Osteocyte (in vitro differentiated cells): Measurements from ENCODE around the gene KRT35. TPM values are rescaled to one million over a fixed set of nuclear protein-coding genes. Genes with fewer than 3 reads are reported as not detected.

Experiments
- DNase-seq: peaks from one replicate; pipeline ENCODE4 v3.0.0; 2021; ENCODE audit warnings: mixed read lengths; ENCODE audit not compliant: unreplicated experiment; ENCODE audit errors: extremely low spot score
- H3K27ac Mint-ChIP-seq: one replicate; pipeline ENCODE4 v1.8.0; 2021; ENCODE audit warnings: mild to moderate bottlenecking, mixed read lengths; ENCODE audit not compliant: unreplicated experiment
- H3K27me3 Mint-ChIP-seq: one replicate; pipeline ENCODE4 v1.8.0; 2021; ENCODE audit warnings: mixed read lengths; ENCODE audit not compliant: unreplicated experiment
- H3K36me3 Mint-ChIP-seq: one replicate; pipeline ENCODE4 v1.8.0; 2021; ENCODE audit warnings: mixed read lengths; ENCODE audit not compliant: unreplicated experiment
- H3K4me1 Mint-ChIP-seq: one replicate; pipeline ENCODE4 v1.8.0; 2021; ENCODE audit warnings: mixed read lengths; ENCODE audit not compliant: unreplicated experiment
- H3K4me3 Mint-ChIP-seq: one replicate; pipeline ENCODE4 v1.8.0; 2021; ENCODE audit warnings: mild to moderate bottlenecking, moderate library complexity, mixed read lengths; ENCODE audit not compliant: unreplicated experiment
- H3K9me3 Mint-ChIP-seq: one replicate; pipeline ENCODE4 v1.8.0; 2021; ENCODE audit warnings: mixed read lengths; ENCODE audit not compliant: unreplicated experiment
- CTCF ChIP-seq: fragments of 200-600 bp; sonication (generic); IDR thresholded peaks from 2 replicates; pipeline ENCODE4 v1.5.0; 2021; ENCODE audit warnings: antibody characterized with exemption, mild to moderate bottlenecking, moderate library complexity
- total RNA-seq: library from RNA; stranded (reverse); gene quantifications from 2 replicates; pipeline ENCODE4 v1.2.1, GENCODE V29; 2021

KRT35 gene
- total RNA-seq, 1 donor from 2014 or later: not detected

DNA sequence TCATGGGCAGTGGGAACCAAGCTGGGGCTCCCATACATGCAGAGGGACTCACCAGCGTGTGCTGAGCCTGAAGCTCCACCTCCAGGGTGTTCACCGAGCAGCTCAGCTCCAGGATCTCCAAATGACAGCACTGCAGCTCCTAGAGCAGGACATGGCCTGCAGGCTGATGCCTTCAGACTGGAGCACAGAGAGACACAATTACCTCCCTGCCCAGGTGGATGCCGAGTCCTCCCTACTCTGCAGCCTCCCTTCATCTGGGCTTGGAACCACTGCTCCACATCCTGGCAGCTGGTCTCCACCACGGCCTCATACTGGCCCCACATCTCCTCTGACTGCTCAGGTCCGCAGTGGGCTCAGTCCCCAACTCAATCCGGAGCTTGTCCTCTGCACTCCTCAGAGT is 31.9 kb downstream of the KRT35 start:
- peaks cover 3% of the 10 kb centered on the region for H3K27me3 Mint-ChIP-seq
- H3K4me3 Mint-ChIP-seq: no peak overlapping the region
- H3K36me3 Mint-ChIP-seq: no peaks in the 10 kb centered on the region
- H3K4me1 Mint-ChIP-seq: no peaks in the 10 kb centered on the region
- no peak for TF ChIP-seq CTCF
- no peak overlapping the region for H3K27ac Mint-ChIP-seq
- peaks cover 6% of the 10 kb centered on the region for H3K9me3 Mint-ChIP-seq
- DNase-seq: no peak

DNA sequence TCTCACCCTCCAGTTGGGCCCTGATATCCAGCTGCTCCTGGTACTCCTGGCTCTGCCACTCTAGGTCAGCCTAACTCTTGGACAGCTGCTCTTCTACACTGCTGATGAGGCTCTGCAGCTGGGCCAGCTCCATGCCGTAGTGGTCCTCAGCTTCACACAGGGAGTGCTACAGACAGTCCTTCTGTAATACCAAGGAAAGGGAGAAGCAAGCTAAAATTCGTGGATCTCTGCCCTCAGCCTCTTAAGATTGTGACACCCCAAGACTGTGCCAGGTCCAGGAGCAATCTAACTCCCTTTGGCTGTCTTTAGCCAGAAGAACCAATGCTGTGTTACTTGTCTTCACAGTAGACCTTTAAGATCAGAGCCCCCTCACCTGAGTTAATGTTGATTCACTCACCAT is 32.4 kb downstream of the KRT35 start:
- no peak for TF ChIP-seq CTCF
- H3K9me3 Mint-ChIP-seq: peaks cover 6% of the 10 kb centered on the region
- no peak overlapping the region for H3K27ac Mint-ChIP-seq
- H3K36me3 Mint-ChIP-seq: no peaks in the 10 kb centered on the region
- H3K4me1 Mint-ChIP-seq: no peaks in the 10 kb centered on the region
- no peak overlapping the region for H3K4me3 Mint-ChIP-seq
- H3K27me3 Mint-ChIP-seq: peaks cover 5% of the 10 kb centered on the region
- DNase-seq: no peak

- Mint-ChIP-seq H3K4me3 (no peak overlapping the region), H3K9me3 (peaks cover 6% of the 10 kb centered on the region), H3K27me3 (peaks cover 15% of the 10 kb centered on the region), H3K36me3 (no peaks in the 10 kb centered on the region), H3K27ac (no peak overlapping the region), H3K4me1 (no peaks in the 10 kb centered on the region)
- TF ChIP-seq CTCF: no peak
- DNase-seq: no peak
Observed at GRCh38 chr17:41446806-41447205, 34.1 kb downstream of the KRT35 start.

DNA sequence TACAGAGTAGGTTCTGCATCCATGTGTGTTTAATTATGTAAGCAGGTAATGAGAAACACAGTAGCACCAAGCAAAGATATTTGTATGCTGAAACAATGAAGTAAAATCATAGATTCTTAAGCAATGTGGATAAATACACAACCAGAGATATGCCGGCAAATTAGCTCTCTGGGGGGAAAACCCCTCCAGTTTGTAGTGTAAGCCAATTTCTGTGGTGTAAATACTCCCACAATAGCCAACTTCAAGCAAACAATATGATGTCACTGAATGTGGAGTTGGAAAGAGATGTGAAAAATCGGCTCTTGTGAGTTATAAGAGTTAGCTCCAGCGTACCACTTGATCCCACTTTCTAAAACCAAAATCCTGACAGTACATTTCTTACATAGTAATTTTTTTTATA is 36.3 kb downstream of the KRT35 start:
- DNase-seq: no peak
- Mint-ChIP-seq H3K9me3 (no peaks in the 10 kb centered on the region), H3K4me1 (no peaks in the 10 kb centered on the region), H3K36me3 (no peaks in the 10 kb centered on the region), H3K27me3 (peaks cover 16% of the 10 kb centered on the region), H3K27ac (no peak overlapping the region), H3K4me3 (no peak overlapping the region)
- TF ChIP-seq CTCF: no peak

DNA sequence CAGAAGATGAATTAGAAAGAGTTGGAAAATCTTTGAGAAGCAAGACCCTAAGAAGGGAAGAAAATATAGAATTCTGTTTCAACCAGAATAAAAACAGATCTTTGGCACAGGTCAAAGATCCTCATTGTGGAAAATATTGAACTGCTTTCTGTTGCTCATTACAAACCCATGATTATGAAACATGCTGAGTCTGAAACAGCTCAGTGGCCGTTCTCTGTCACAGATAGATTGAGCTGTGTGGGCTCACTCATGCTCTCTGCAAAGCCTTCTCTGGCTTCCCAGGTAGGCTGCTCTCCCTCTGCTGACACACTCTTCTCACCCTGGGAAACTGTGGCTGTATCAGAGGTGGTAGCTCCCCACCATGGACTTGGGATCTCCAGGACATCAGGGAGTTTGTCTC is 36.8 kb downstream of the KRT35 start:
- Mint-ChIP-seq H3K27me3 (peaks cover 21% of the 10 kb centered on the region), H3K9me3 (no peaks in the 10 kb centered on the region), H3K27ac (no peak overlapping the region), H3K4me1 (no peaks in the 10 kb centered on the region), H3K36me3 (no peaks in the 10 kb centered on the region), H3K4me3 (no peak overlapping the region)
- TF ChIP-seq CTCF: no peak
- DNase-seq: no peak
